IgD-negative memory B cell (primary cell): ENCODE results near the gene GPM6B. TPM values are rescaled to one million over a fixed set of nuclear protein-coding genes. Genes with fewer than 3 reads are reported as not detected.

Experiments used
- H3K27ac Mint-ChIP-seq, 3 donors: one replicate each; pipeline ENCODE4 v1.8.0; 2020 to 2022; ENCODE audit warnings: mild to moderate bottlenecking in 3 of 3, mixed read lengths in 3 of 3, moderate library complexity in 1 of 3
- H3K27me3 Mint-ChIP-seq: one replicate; pipeline ENCODE4 v1.8.0; 2021; ENCODE audit warnings: mixed read lengths
- H3K36me3 Mint-ChIP-seq: one replicate; pipeline ENCODE4 v1.8.0; 2020; ENCODE audit warnings: mild to moderate bottlenecking, mixed read lengths
- H3K4me1 Mint-ChIP-seq, 3 donors: one replicate each; pipeline ENCODE4 v1.8.0; 2020 to 2022; ENCODE audit warnings: mixed read lengths in 3 of 3, mild to moderate bottlenecking in 1 of 3
- H3K4me3 Mint-ChIP-seq, 4 donors: one replicate each; pipeline ENCODE4 v1.8.0; 2020 to 2022; ENCODE audit warnings: mild to moderate bottlenecking in 4 of 4, mixed read lengths in 4 of 4, moderate library complexity in 3 of 4
- H3K9me3 Mint-ChIP-seq, 3 donors: one replicate each; pipeline ENCODE4 v1.8.0; 2020 to 2021; ENCODE audit warnings: mixed read lengths in 3 of 3, mild to moderate bottlenecking in 1 of 3
- polyA plus RNA-seq: library from polyadenylated mRNA; unstranded; fragments of 300-500 nt; fragmentation: Illumina TruSeq; gene quantifications from one replicate; pipeline ENCODE4 v1.2.3, GENCODE V29; 2021

GPM6B gene
- polyA plus RNA-seq, 1 donor from 2014 or later: 1.5 TPM

DNA sequence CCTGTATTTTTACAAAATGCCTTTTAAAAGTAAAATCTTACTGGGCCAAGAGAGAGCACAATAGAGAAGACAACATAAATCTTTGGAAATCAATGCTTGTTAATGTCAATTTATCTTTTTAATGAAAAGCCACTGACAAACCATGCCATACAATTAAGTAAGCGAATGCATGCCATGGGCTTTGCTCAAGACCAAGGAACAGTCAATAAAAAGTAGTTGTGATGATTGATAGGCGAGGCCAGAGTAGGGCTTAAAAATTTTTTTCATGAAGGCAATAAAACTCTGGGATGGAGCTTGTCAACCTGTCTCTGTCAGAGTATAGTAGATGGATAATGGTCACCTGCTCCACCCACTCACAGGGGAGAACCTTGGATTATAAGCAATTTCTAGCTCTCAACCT is 17.5 kb upstream of the GPM6B start:
- H3K36me3 Mint-ChIP-seq: peaks cover 2% of the 10 kb centered on the region
- peaks cover 19% of the 10 kb centered on the region for H3K27me3 Mint-ChIP-seq
- H3K4me1 Mint-ChIP-seq: no peaks in the 10 kb centered on the region
- H3K4me3 Mint-ChIP-seq: no peak overlapping the region
- H3K9me3 Mint-ChIP-seq: no peaks in the 10 kb centered on the region
- no peak overlapping the region for H3K27ac Mint-ChIP-seq

DNA sequence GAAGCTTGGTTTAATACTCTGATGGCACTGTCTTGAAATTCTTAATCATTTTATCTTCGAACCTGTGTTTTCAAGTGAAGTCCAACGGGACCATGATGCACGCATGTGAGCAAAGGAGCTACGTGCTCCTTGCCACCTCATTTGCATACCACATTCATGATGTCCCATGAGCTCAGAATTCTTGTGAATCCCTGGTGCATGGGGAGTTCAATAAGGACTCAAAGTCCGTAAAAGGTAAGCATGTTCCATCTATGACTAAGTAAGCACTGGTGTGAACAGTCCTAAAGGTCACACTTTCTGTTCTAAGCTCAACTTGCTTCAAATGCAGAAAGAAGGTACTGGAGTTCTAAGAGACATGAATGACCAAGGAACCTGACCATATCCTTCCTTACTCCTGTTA is 13.1 kb upstream of the GPM6B start:
- peaks cover 18% of the 10 kb centered on the region for H3K27me3 Mint-ChIP-seq
- H3K36me3 Mint-ChIP-seq: no peaks in the 10 kb centered on the region
- H3K9me3 Mint-ChIP-seq: peaks cover 0 to 2% (median 0%) of the 10 kb centered on the region in 3 donors
- no peak overlapping the region for H3K4me3 Mint-ChIP-seq
- H3K27ac Mint-ChIP-seq: no peak overlapping the region
- no peaks in the 10 kb centered on the region for H3K4me1 Mint-ChIP-seq

DNA sequence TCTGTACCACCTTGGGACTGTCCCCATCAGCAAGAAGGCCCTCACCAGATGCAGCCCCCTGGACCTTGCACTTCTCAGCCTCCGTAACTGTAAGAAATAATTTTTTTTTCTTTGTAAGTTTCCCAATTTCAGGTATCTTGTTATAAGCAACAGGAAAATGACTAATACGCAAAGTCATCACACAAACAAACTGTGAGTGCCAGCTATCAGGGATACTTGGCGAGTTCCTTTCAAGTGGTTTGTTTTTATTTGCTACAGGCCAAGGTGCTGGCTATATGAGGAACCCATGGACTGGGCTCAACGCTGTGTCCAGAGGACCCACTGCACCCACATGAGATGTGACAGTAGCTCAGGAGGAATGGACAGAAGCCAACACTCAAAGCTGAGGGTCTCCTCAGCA is 11.5 kb upstream of the GPM6B start:
- Mint-ChIP-seq H3K27ac (no peak overlapping the region), H3K9me3 (peaks cover 0 to 2% (median 0%) of the 10 kb centered on the region in 3 donors), H3K4me1 (no peaks in the 10 kb centered on the region), H3K27me3 (peaks cover 14% of the 10 kb centered on the region), H3K36me3 (no peaks in the 10 kb centered on the region), H3K4me3 (no peak overlapping the region)

GRCh38 chrX:13827298-13828090 is 10.6 kb upstream of the GPM6B start:
- no peaks in the 10 kb centered on the region for H3K36me3 Mint-ChIP-seq
- H3K4me1 Mint-ChIP-seq: no peaks in the 10 kb centered on the region
- H3K27me3 Mint-ChIP-seq: peaks cover 16% of the 10 kb centered on the region
- H3K9me3 Mint-ChIP-seq: peaks cover 0 to 2% (median 0%) of the 10 kb centered on the region in 3 donors
- no peak overlapping the region for H3K27ac Mint-ChIP-seq
- H3K4me3 Mint-ChIP-seq: no peak overlapping the region

- H3K4me1 Mint-ChIP-seq: no peaks in the 10 kb centered on the region
- H3K4me3 Mint-ChIP-seq: no peak overlapping the region
- H3K9me3 Mint-ChIP-seq: peaks cover 0 to 2% (median 0%) of the 10 kb centered on the region in 3 donors
- H3K27me3 Mint-ChIP-seq: peaks cover 16% of the 10 kb centered on the region
- H3K27ac Mint-ChIP-seq: no peak overlapping the region
- no peaks in the 10 kb centered on the region for H3K36me3 Mint-ChIP-seq
Measured at GRCh38 chrX:13826770-13827169, 9.9 kb upstream of the GPM6B start.

DNA sequence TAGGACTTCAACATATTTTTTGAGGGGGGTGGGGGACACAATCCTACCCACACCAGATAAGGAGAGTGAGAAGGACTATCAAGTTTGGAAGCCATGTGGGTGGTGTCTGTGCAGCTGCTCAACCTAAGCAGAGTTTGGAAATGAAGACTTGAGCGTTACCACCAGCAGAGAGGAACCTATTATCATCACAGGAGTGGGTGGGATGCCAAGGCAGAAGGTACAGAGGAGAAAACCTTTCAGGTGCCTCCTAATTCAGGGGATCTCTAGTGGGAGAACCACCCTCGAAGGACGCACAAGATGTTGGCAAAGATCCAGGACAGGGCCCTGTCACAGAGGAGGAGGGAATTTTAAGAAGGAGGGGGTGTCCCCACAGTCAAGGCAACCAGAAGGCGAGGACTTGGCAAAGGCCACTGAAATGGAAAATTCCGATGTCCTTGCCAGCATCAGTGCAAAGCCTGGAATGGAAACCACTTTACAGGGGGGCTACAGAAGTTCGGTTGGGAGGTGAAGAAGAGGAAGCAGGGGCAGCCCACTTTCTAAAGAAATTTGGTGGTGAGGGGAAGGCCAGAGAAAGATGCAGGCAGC is 8.4 kb upstream of the GPM6B start:
- H3K27me3 Mint-ChIP-seq: peaks cover 16% of the 10 kb centered on the region
- H3K36me3 Mint-ChIP-seq: no peaks in the 10 kb centered on the region
- peaks cover 0 to 2% (median 0%) of the 10 kb centered on the region in 3 donors for H3K9me3 Mint-ChIP-seq
- H3K4me1 Mint-ChIP-seq: no peaks in the 10 kb centered on the region
- no peak overlapping the region for H3K27ac Mint-ChIP-seq
- no peak overlapping the region for H3K4me3 Mint-ChIP-seq

DNA sequence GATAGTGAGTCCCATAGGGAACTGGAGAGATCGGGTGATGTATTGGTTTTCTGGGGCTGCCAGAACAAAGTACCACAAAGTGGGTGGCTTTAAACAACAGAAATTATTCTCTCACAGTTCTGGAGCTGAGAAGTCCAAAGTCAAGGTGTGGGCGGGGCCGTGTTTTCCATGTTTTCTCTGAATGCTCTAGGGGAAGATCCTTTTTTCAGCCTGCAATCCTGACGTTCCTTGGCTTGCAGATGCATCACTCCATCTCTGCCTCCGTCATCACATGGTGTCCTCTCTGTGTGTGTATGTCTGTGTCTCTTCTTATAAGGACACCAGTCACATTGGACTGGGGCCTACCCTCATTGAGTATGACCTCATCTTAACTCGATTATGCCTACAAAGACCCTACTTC is 7.9 kb upstream of the GPM6B start:
- H3K27ac Mint-ChIP-seq: no peak overlapping the region
- H3K9me3 Mint-ChIP-seq: peaks cover 0 to 2% (median 0%) of the 10 kb centered on the region in 3 donors
- H3K4me3 Mint-ChIP-seq: no peak overlapping the region
- H3K4me1 Mint-ChIP-seq: no peaks in the 10 kb centered on the region
- H3K36me3 Mint-ChIP-seq: no peaks in the 10 kb centered on the region
- H3K27me3 Mint-ChIP-seq: peaks cover 21% of the 10 kb centered on the region

DNA sequence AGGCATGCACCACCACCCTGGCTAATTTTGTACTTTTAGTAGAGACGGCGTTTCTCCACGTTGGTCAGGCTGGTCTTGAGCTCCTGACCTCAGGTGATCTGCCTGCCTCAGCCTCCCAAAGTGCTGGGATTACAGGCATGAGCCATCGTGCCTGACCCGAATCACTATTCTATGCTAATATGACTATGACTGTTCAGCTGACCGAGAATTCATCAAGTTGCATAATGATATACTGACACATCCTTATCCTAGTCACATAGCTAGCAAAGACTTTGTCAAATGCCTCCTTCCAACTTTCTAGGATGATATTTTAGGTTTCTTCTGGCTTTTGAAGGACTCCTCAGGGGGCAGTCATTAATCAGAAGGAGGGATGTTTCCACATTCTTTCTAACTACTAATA is 4.8 kb upstream of the GPM6B start:
- peaks cover 29% of the 10 kb centered on the region for H3K27me3 Mint-ChIP-seq

DNA sequence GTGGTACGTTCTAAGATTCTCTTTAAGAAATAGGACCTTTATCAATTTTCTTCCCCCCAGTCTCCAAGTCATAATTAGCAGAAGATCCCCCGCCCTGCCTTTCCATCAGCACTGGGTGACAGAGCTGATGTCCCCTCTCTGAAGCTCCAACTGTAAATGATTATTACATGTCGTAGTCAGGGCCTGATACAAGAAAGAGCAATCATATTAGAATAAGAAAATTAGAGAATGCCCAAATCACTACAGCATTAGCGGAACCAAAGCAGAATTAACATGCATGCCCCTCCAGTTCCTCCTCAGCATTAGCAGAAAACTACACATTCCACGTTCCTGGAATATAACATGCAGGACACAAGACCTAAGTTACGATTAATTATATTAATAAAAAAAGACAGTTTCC is 717 bp downstream of the GPM6B start:
- no peak overlapping the region for H3K4me3 Mint-ChIP-seq
- H3K4me1 Mint-ChIP-seq: no peaks in the 10 kb centered on the region
- no peak overlapping the region for H3K27ac Mint-ChIP-seq
- peaks cover 33% of the 10 kb centered on the region for H3K27me3 Mint-ChIP-seq
- H3K36me3 Mint-ChIP-seq: peaks cover 1% of the 10 kb centered on the region
- H3K9me3 Mint-ChIP-seq: no peaks in the 10 kb centered on the region

More for the DNA sequence above, 4.8 kb upstream of the GPM6B start:
- no peaks in the 10 kb centered on the region for H3K4me1 Mint-ChIP-seq
- H3K27ac Mint-ChIP-seq: no peak overlapping the region
- no peak overlapping the region for H3K4me3 Mint-ChIP-seq
- peaks cover 0 to 2% (median 0%) of the 10 kb centered on the region in 3 donors for H3K9me3 Mint-ChIP-seq
- H3K36me3 Mint-ChIP-seq: no peaks in the 10 kb centered on the region

DNA sequence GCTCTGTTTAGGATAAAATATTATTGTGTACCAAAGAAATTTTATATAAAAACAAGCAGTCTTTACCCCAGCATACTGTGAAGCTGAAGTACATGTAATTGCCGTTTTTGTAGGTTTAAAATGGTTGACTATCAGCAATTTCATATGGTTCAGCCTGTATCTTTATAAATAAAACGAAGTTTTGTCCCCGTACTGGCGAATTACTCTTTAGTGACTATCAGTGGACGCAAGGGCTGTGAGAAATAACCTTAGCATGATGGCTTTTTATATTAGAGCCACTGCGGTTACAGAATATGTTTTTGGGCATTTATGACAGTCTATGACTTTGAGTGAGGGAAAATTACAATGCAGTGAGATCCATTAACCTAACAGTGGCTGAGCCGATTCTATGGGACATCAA is 1.2 kb downstream of the GPM6B start:
- Mint-ChIP-seq H3K27ac (no peak overlapping the region), H3K4me3 (no peak overlapping the region), H3K27me3 (peaks cover 31% of the 10 kb centered on the region), H3K36me3 (peaks cover 1% of the 10 kb centered on the region), H3K4me1 (no peaks in the 10 kb centered on the region), H3K9me3 (no peaks in the 10 kb centered on the region)

GRCh38 chrX:13808865-13809264 is 8.0 kb downstream of the GPM6B start:
- H3K36me3 Mint-ChIP-seq: peaks cover 1% of the 10 kb centered on the region
- no peak overlapping the region for H3K27ac Mint-ChIP-seq
- no peaks in the 10 kb centered on the region for H3K9me3 Mint-ChIP-seq
- no peak overlapping the region for H3K4me3 Mint-ChIP-seq
- H3K27me3 Mint-ChIP-seq: peaks cover 22% of the 10 kb centered on the region
- H3K4me1 Mint-ChIP-seq: no peaks in the 10 kb centered on the region

DNA sequence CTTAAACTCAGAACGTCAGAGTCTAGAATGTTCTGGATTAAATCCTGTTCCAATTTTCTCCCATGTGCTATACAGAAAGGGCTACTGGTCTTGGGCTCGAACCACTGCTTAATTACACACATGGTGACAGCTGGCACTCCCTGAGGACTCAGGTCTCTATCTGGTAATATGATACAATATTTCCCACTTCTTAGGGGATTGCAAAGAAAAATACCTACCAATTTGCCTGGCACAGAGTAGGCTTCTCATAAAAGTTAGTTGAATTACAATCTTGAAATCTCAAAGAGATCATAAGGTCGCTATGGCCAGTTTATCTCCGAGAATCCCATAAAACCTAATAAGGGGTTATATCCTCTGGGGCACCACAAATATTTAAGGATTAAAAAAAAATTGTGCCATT is 8.6 kb downstream of the GPM6B start:
- Mint-ChIP-seq H3K9me3 (no peaks in the 10 kb centered on the region), H3K27ac (no peak overlapping the region), H3K4me1 (no peaks in the 10 kb centered on the region), H3K27me3 (peaks cover 27% of the 10 kb centered on the region), H3K4me3 (no peak overlapping the region), H3K36me3 (peaks cover 1% of the 10 kb centered on the region)

- Mint-ChIP-seq H3K4me3 (no peak overlapping the region), H3K27me3 (peaks cover 27% of the 10 kb centered on the region), H3K4me1 (no peaks in the 10 kb centered on the region), H3K27ac (no peak overlapping the region), H3K9me3 (peaks cover 0 to 3% (median 0%) of the 10 kb centered on the region in 3 donors), H3K36me3 (no peaks in the 10 kb centered on the region)
Measured at GRCh38 chrX:13805241-13805640, 11.7 kb downstream of the GPM6B start.

DNA sequence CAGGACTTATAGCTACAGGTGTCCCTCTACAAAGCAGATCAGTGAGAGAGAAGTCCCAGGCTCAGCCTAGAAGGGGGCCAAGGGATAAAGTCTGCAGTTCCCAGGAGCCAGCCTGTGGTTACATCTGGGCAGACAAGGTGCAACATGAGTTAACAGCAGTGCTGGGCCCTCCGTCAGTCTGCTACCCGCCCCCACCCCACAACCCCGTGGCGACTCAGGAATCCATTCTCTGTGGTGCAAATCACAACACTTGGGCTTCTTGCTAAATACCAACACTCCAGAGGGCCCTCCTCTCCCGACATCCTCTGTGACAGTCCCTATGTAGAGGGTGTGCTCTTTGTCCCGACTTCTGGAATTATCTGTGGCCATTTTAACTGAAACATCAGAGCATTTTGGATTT is 13.8 kb downstream of the GPM6B start:
- no peaks in the 10 kb centered on the region for H3K36me3 Mint-ChIP-seq
- H3K4me1 Mint-ChIP-seq: no peaks in the 10 kb centered on the region
- peak overlapping the region in 1 of 3 donors; percentile 13 for H3K27ac Mint-ChIP-seq
- H3K9me3 Mint-ChIP-seq: peaks cover 0 to 7% (median 1%) of the 10 kb centered on the region in 3 donors
- peaks cover 24% of the 10 kb centered on the region for H3K27me3 Mint-ChIP-seq
- no peak overlapping the region for H3K4me3 Mint-ChIP-seq

GRCh38 chrX:13798184-13798583 is 18.7 kb downstream of the GPM6B start:
- H3K9me3 Mint-ChIP-seq: peaks cover 0 to 7% (median 1%) of the 10 kb centered on the region in 3 donors
- peaks cover 0 to 2% (median 1%) of the 10 kb centered on the region in 3 donors for H3K4me1 Mint-ChIP-seq
- no peaks in the 10 kb centered on the region for H3K36me3 Mint-ChIP-seq
- peaks cover 9% of the 10 kb centered on the region for H3K27me3 Mint-ChIP-seq
- no peak overlapping the region for H3K4me3 Mint-ChIP-seq
- no peak overlapping the region for H3K27ac Mint-ChIP-seq

DNA sequence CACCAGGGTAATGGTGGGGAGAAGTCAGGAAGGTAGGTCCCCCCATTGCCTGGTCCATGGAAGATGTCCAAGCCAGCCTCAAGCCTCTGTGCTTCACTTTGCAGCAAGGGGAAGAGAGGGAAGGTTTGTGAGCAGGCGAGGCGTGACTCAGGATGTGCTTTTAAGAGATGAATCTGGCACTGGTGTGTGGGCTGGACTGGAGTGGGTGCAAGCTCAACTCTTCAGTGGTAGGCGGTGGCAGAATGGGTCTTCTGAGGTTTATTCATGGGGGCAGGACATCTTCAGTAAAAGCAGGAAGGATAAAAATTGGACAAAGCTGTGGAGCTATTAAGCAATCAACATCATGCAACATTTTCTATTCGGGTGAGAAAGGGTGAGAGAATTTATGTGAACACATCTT is 19.4 kb downstream of the GPM6B start:
- H3K4me3 Mint-ChIP-seq: no peak overlapping the region
- H3K4me1 Mint-ChIP-seq: peaks cover 0 to 2% (median 1%) of the 10 kb centered on the region in 3 donors
- H3K27ac Mint-ChIP-seq: no peak overlapping the region
- no peaks in the 10 kb centered on the region for H3K36me3 Mint-ChIP-seq
- H3K9me3 Mint-ChIP-seq: peaks cover 1 to 7% (median 4%) of the 10 kb centered on the region in 3 donors
- H3K27me3 Mint-ChIP-seq: peaks cover 10% of the 10 kb centered on the region
